ENCODE data around the gene ATG3. TPM values are rescaled to one million over a fixed set of nuclear protein-coding genes. Genes with fewer than 3 reads are reported as not detected.

ATG3 gene
- total and polyA plus RNA-seq, 2 donors (not counting 1 experiment from before 2014, with no cell fraction given), result 65.2 to 92.2 TPM

DNA sequence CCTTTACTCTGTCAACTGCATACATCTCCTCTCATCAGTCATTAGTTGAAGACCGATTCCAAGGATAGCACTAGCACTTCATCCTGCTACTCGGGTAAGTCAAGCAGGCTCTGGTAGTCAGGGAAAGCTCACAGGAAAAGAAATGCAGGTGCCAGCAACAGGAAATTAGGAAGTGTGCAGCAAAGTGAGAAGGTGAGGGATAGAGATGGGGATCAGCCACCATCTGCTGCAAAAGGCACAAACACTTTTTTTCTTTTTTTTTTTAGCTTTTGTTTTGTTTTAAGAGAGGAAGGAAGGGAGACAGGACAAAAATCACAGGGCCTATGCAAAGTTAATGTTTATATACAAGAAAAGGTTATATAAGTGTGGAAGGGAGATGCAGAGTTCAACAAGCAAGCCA is 53.5 kb downstream of the ATG3 start:
- no peak for TF ChIP-seq EZH2 (IDR thresholded peaks at IDR 0.05; ENCODE audit: low read length, missing control alignments)
- TF ChIP-seq, protein P1, sequence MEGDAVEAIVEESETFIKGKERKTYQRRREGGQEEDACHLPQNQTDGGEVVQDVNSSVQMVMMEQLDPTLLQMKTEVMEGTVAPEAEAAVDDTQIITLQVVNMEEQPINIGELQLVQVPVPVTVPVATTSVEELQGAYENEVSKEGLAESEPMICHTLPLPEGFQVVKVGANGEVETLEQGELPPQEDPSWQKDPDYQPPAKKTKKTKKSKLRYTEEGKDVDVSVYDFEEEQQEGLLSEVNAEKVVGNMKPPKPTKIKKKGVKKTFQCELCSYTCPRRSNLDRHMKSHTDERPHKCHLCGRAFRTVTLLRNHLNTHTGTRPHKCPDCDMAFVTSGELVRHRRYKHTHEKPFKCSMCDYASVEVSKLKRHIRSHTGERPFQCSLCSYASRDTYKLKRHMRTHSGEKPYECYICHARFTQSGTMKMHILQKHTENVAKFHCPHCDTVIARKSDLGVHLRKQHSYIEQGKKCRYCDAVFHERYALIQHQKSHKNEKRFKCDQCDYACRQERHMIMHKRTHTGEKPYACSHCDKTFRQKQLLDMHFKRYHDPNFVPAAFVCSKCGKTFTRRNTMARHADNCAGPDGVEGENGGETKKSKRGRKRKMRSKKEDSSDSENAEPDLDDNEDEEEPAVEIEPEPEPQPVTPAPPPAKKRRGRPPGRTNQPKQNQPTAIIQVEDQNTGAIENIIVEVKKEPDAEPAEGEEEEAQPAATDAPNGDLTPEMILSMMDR (conservative IDR thresholded peaks at IDR 0.05 in 1 of 2, IDR thresholded peaks at IDR 0.05 in 1 of 2; ENCODE audit: low read depth in 1 of 2, low read length in 2 of 2), result no peak
- Histone ChIP-seq H3K9ac (ENCODE audit: insufficient read depth, low read length) (no peak overlapping the region), H3K36me3 (ENCODE audit: control insufficient read depth, insufficient read depth, low read length) (no peaks in the 10 kb centered on the region), H3K4me2 (ENCODE audit: extremely low read depth, insufficient read depth, low read length) (no peak overlapping the region), H3K4me1 (ENCODE audit: control insufficient read depth, extremely low read depth, insufficient read depth, low read length) (no peaks in the 10 kb centered on the region), H3K79me2 (ENCODE audit: control insufficient read depth, insufficient read depth, low read length) (no peaks in the 10 kb centered on the region), H3K27me3 (ENCODE audit: control insufficient read depth, insufficient read depth, low read length) (peaks cover 3% of the 10 kb centered on the region), H4K20me1 (ENCODE audit: control insufficient read depth, extremely low read depth, insufficient read depth, low read length) (no peaks in the 10 kb centered on the region), H3K9me3 (ENCODE audit: control insufficient read depth, insufficient read depth, low read depth, low read length) (no peaks in the 10 kb centered on the region), H3K4me3 (replicated peaks in 1 of 4; ENCODE audit: control extremely low read depth in 1 of 4, insufficient read depth in 1 of 4, low read depth in 3 of 4, low read length in 4 of 4) (no peak overlapping the region), H2AFZ (ENCODE audit: low read length) (no peak overlapping the region), H3K27ac (ENCODE audit: insufficient read depth, low read length) (no peak overlapping the region)
- DNase-seq (ENCODE audit: low read depth in 2 of 2), result no peak

DNA sequence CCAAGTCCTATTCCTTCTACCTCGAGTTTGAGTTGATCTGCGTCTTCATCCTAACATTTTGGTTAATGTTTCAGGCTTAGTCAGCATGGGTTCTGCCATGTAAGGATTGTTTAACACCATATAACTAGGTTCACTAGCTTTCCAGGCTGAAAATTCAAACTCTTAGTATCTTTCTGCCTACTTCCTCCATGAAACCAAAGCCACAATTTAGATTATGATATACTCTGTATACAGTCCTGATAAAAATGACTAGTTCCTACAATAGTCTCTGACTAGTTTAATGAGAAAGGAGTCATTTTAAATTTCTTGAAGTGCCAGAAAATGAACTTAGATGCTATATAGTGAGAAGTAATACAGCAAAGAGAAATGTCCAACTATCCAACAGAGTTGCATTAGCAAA is 55.9 kb downstream of the ATG3 start:
- Histone ChIP-seq H3K4me2 (ENCODE audit: extremely low read depth, insufficient read depth, low read length) (no peak overlapping the region), H3K9me3 (ENCODE audit: control insufficient read depth, insufficient read depth, low read depth, low read length) (no peaks in the 10 kb centered on the region), H3K4me1 (ENCODE audit: control insufficient read depth, extremely low read depth, insufficient read depth, low read length) (no peaks in the 10 kb centered on the region), H2AFZ (ENCODE audit: low read length) (no peak overlapping the region), H3K79me2 (ENCODE audit: control insufficient read depth, insufficient read depth, low read length) (no peaks in the 10 kb centered on the region), H4K20me1 (ENCODE audit: control insufficient read depth, extremely low read depth, insufficient read depth, low read length) (no peaks in the 10 kb centered on the region), H3K36me3 (ENCODE audit: control insufficient read depth, insufficient read depth, low read length) (no peaks in the 10 kb centered on the region), H3K4me3 (replicated peaks in 1 of 4; ENCODE audit: control extremely low read depth in 1 of 4, insufficient read depth in 1 of 4, low read depth in 3 of 4, low read length in 4 of 4) (no peak overlapping the region), H3K27ac (ENCODE audit: insufficient read depth, low read length) (no peak overlapping the region), H3K27me3 (ENCODE audit: control insufficient read depth, insufficient read depth, low read length) (peaks cover 3% of the 10 kb centered on the region), H3K9ac (ENCODE audit: insufficient read depth, low read length) (no peak overlapping the region)
- no peak for DNase-seq (ENCODE audit: low read depth in 2 of 2)
- no peak for TF ChIP-seq EZH2 (IDR thresholded peaks at IDR 0.05; ENCODE audit: low read length, missing control alignments)
- TF ChIP-seq, protein P1 (conservative IDR thresholded peaks at IDR 0.05 in 1 of 2, IDR thresholded peaks at IDR 0.05 in 1 of 2; ENCODE audit: low read depth in 1 of 2, low read length in 2 of 2), result no peak

DNA sequence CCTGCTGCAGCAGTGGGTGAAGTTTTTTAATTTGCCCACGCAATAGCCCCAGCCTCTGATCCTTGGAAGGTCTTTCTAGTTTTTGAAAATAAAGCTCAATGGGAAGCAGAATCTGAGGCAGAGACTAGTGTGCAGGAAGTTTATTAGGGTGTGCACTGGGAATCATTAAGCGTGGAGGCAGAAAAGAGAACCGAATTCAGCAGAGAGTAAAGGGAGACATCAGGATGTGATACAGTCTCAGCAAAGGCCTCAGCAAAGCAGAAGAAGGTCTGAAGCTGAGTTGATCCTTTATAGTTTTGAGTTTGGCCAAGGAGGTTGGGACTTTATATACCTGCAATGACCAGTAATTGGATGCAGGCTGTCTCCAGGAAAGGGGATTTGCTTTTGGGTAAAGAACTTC is 57.6 kb downstream of the ATG3 start:
- Histone ChIP-seq H3K4me2 (ENCODE audit: extremely low read depth, insufficient read depth, low read length) (no peak overlapping the region), H3K9ac (ENCODE audit: insufficient read depth, low read length) (no peak overlapping the region), H3K36me3 (ENCODE audit: control insufficient read depth, insufficient read depth, low read length) (no peaks in the 10 kb centered on the region), H4K20me1 (ENCODE audit: control insufficient read depth, extremely low read depth, insufficient read depth, low read length) (no peaks in the 10 kb centered on the region), H2AFZ (ENCODE audit: low read length) (no peak overlapping the region), H3K9me3 (ENCODE audit: control insufficient read depth, insufficient read depth, low read depth, low read length) (no peaks in the 10 kb centered on the region), H3K27me3 (ENCODE audit: control insufficient read depth, insufficient read depth, low read length) (peaks cover 3% of the 10 kb centered on the region), H3K4me1 (ENCODE audit: control insufficient read depth, extremely low read depth, insufficient read depth, low read length) (no peaks in the 10 kb centered on the region), H3K79me2 (ENCODE audit: control insufficient read depth, insufficient read depth, low read length) (no peaks in the 10 kb centered on the region), H3K4me3 (replicated peaks in 1 of 4; ENCODE audit: control extremely low read depth in 1 of 4, insufficient read depth in 1 of 4, low read depth in 3 of 4, low read length in 4 of 4) (no peak overlapping the region), H3K27ac (ENCODE audit: insufficient read depth, low read length) (no peak overlapping the region)
- no peak for DNase-seq (ENCODE audit: low read depth in 2 of 2)
- TF ChIP-seq EZH2 (IDR thresholded peaks at IDR 0.05; ENCODE audit: low read length, missing control alignments), result no peak
- TF ChIP-seq, protein P1 (conservative IDR thresholded peaks at IDR 0.05 in 1 of 2, IDR thresholded peaks at IDR 0.05 in 1 of 2; ENCODE audit: low read depth in 1 of 2, low read length in 2 of 2), result no peak
